LNCAP (cell line): ENCODE data around the gene FRMD8.

Experiments used
- CTCF ChIP-seq: fragments of 450-650 bp; IDR thresholded peaks from 2 replicates; pipeline ENCODE4 v1.5.1; 2017; ENCODE audit warnings: mild to moderate bottlenecking

FRMD8 gene

GRCh38 chr11:65377777-65378176, 8.7 kb upstream of the FRMD8 start:
- TF ChIP-seq CTCF: no peak

GRCh38 chr11:65378208-65378927, 8.1 kb upstream of the FRMD8 start:
- no peak for TF ChIP-seq CTCF

- TF ChIP-seq CTCF: no peak
Observed at GRCh38 chr11:65378928-65379638, 7.4 kb upstream of the FRMD8 start.

- TF ChIP-seq CTCF: no peak
Observed at GRCh38 chr11:65379698-65380459, 6.6 kb upstream of the FRMD8 start.

- TF ChIP-seq CTCF: no peak
Observed at GRCh38 chr11:65380460-65381119, 5.8 kb upstream of the FRMD8 start.

GRCh38 chr11:65381716-65382032, 4.8 kb upstream of the FRMD8 start:
- TF ChIP-seq CTCF: no peak

GRCh38 chr11:65382033-65382803, 4.2 kb upstream of the FRMD8 start, which contains the start of gene SLC25A45:
Gene SLC25A45, minus strand, starts transcription at chr11:65382646. Its CDS starts 695 bp downstream, at chr11:65381951.
- peak; percentile 60; the same call in 1 of the 2 replicates for TF ChIP-seq CTCF
